ENCODE results near the gene HLCS.

GRCh38 chr21:36882776-36883175 lies 83.7 kb downstream of the HLCS start:
- TF ChIP-seq POLR2A (IDR thresholded peaks at IDR 0.05) (no peak), EP300 (IDR thresholded peaks at IDR 0.05) (no peak), POLR2AphosphoS5 (IDR thresholded peaks at IDR 0.05) (no peak)
- TF ChIP-seq, protein P1, sequence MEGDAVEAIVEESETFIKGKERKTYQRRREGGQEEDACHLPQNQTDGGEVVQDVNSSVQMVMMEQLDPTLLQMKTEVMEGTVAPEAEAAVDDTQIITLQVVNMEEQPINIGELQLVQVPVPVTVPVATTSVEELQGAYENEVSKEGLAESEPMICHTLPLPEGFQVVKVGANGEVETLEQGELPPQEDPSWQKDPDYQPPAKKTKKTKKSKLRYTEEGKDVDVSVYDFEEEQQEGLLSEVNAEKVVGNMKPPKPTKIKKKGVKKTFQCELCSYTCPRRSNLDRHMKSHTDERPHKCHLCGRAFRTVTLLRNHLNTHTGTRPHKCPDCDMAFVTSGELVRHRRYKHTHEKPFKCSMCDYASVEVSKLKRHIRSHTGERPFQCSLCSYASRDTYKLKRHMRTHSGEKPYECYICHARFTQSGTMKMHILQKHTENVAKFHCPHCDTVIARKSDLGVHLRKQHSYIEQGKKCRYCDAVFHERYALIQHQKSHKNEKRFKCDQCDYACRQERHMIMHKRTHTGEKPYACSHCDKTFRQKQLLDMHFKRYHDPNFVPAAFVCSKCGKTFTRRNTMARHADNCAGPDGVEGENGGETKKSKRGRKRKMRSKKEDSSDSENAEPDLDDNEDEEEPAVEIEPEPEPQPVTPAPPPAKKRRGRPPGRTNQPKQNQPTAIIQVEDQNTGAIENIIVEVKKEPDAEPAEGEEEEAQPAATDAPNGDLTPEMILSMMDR (IDR thresholded peaks at IDR 0.05), result no peak

All from sigmoid colon (tissue), 4 donors.